MCF 10A (cell line): Measurements from ENCODE around the gene PRKAB2. TPM values are rescaled to one million over a fixed set of nuclear protein-coding genes. Genes with fewer than 3 reads are reported as not detected.
"Not testable (repeated sequence)": the region's sequence is repeated elsewhere in the genome, so short reads cannot be mapped to it uniquely, and the experiment has no call there.

Experiments
- BruUV-seq: library from RNA; stranded (reverse); fragments of 400-500 nt; replicated peaks from 2 replicates; lab custom pipeline; 2021; lab: Mats Ljungman, UMichigan
- CTCF ChIA-PET: fragments of 300-600 bp; sonication (Branson Sonifier 250); formaldehyde crosslinking; extraction: SDS; loops from one replicate; lab custom pipeline; 2021; ENCODE audit warnings: antibody characterized with exemption, inconsistent platforms; lab: Yijun Ruan, JAX
- POLR2A ChIA-PET: fragments of 300-600, 350-650 bp; sonication (Branson Sonifier 250); formaldehyde crosslinking; extraction: SDS; loops from one replicate; lab custom pipeline; 2020; ENCODE audit warnings: antibody characterized with exemption, inconsistent platforms; lab: Yijun Ruan, JAX
- DNase-seq: peaks from one replicate; pipeline ENCODE4 v3.0.0-alpha.2; 2018; ENCODE audit not compliant: unreplicated experiment
- H3K27ac Mint-ChIP-seq: one replicate; pipeline ENCODE4 v1.8.0; 2022; ENCODE audit warnings: mild to moderate bottlenecking, low read depth, mixed read lengths; ENCODE audit not compliant: unreplicated experiment
- H3K27me3 Mint-ChIP-seq: one replicate; pipeline ENCODE4 v1.8.0; 2022; ENCODE audit warnings: mixed read lengths; ENCODE audit not compliant: insufficient read depth, unreplicated experiment
- H3K36me3 Mint-ChIP-seq: one replicate; pipeline ENCODE4 v1.8.0; 2022; ENCODE audit warnings: mild to moderate bottlenecking, moderate library complexity, mixed read lengths; ENCODE audit not compliant: insufficient read depth, unreplicated experiment
- H3K4me1 Mint-ChIP-seq: one replicate; pipeline ENCODE4 v1.8.0; 2022; ENCODE audit warnings: mixed read lengths; ENCODE audit not compliant: insufficient read depth, unreplicated experiment
- H3K4me3 Mint-ChIP-seq: one replicate; pipeline ENCODE4 v1.8.0; 2022; ENCODE audit warnings: mild to moderate bottlenecking, moderate library complexity, mixed read lengths; ENCODE audit not compliant: unreplicated experiment
- H3K9me3 Mint-ChIP-seq: one replicate; pipeline ENCODE4 v1.8.0; 2022; ENCODE audit warnings: mixed read lengths; ENCODE audit not compliant: unreplicated experiment
- CTCF ChIP-seq: fragments of 200-600 bp; IDR thresholded peaks from one replicate; pipeline ENCODE4 v1.8.0; 2022; ENCODE audit warnings: antibody characterized with exemption, mild to moderate bottlenecking; ENCODE audit not compliant: unreplicated experiment
- intact Hi-C: fragments of 100-400 bp; cut with micrococcal nuclease; formaldehyde crosslinking; loops from 2 replicates; pipeline ENCODE4 v1.14.1; 2022
- total RNA-seq: library from RNA; stranded (reverse); gene quantifications from 2 replicates; pipeline ENCODE4 v1.2.3, GENCODE V29; 2022

The PRKAB2 gene
- total RNA-seq, 1 experiment from 2014 or later, result 35.1 TPM

- Mint-ChIP-seq H3K4me1 (peaks cover 34% of the 10 kb centered on the region), H3K36me3 (peaks cover 91% of the 10 kb centered on the region), H3K27me3 (no peaks in the 10 kb centered on the region), H3K9me3 (no peaks in the 10 kb centered on the region), H3K27ac (no peak overlapping the region), H3K4me3 (no peak overlapping the region)
- DNase-seq, result no peak
- intact Hi-C loops, result no loop called here
- ChIA-PET POLR2A (interaction anchor here (1.4 to 3.4 kb wide), 3 partner anchors 8 to 13 kb away, joined by 5 to 26 read pairs (median 16); partner anchors contain the start of gene PRKAB2), CTCF (interaction anchor here (0.6 to 2.8 kb wide), 6 partner anchors 8 to 81 kb away, joined by 3 to 11 read pairs (median 8); partner anchors contain the start of gene CHD1L)
- no TSS peak for BruUV-seq
- no peak for TF ChIP-seq CTCF
Observed at GRCh38 chr1:147163019-147163418, 9.3 kb downstream of the PRKAB2 start.

DNA sequence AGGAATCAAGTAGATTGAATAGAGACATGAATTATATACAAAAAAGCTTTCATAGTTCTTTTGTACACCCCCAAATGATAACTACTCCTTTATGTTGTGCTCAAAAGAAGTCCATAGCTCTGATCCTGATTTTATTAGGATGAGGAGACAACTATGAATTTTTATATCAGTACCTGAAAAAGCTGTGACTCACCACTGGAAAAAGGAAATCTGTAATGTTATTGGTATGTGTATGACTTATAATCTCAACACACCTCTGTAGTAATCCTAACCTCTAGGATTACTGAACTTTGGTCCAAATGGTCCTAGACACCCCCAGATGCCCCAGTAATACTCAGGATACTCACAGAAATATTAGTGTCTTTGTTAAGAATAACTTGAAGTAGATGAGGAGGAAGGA, 10.2 kb downstream of the PRKAB2 start:
- DNase-seq, result peak; percentile 23
- POLR2A ChIA-PET, result interaction anchor here (1.1 to 3.4 kb wide), 6 partner anchors 9 to 81 kb away, joined by 3 to 26 read pairs (median 6); partner anchors contain the start of gene PRKAB2
- BruUV-seq, result no TSS peak
- Mint-ChIP-seq H3K4me1 (peaks cover 25% of the 10 kb centered on the region), H3K4me3 (no peak overlapping the region), H3K36me3 (peaks cover 97% of the 10 kb centered on the region), H3K9me3 (no peaks in the 10 kb centered on the region), H3K27ac (peak overlapping the region; percentile 83), H3K27me3 (no peaks in the 10 kb centered on the region)
- intact Hi-C loops, result no loop called here
- CTCF ChIA-PET, result interaction anchor here (0.7 to 2.8 kb wide), 6 partner anchors 9 to 81 kb away, joined by 3 to 11 read pairs (median 8); partner anchors contain the start of gene CHD1L
- no peak for TF ChIP-seq CTCF

GRCh38 chr1:147157116-147157515, 15.2 kb downstream of the PRKAB2 start:
- intact Hi-C loops, H3K4me1 Mint-ChIP-seq, H3K27me3 Mint-ChIP-seq, H3K27ac Mint-ChIP-seq, CTCF ChIA-PET, BruUV-seq, H3K9me3 Mint-ChIP-seq, H3K4me3 Mint-ChIP-seq: not testable (repeated sequence)
- peaks cover 96% of the 10 kb centered on the region for H3K36me3 Mint-ChIP-seq
- DNase-seq, result peak; percentile 7
- POLR2A ChIA-PET, result interaction anchor here (0.9 to 3.2 kb wide), 2 partner anchors 10 to 14 kb away, joined by 5 to 9 read pairs; no protein-coding TSS in a partner anchor

GRCh38 chr1:147156642-147157041, 15.6 kb downstream of the PRKAB2 start:
- ChIA-PET CTCF (no interaction called here), POLR2A (interaction anchor here (0.9 to 3.2 kb wide), 2 partner anchors 10 to 13 kb away, joined by 5 to 9 read pairs; no protein-coding TSS in a partner anchor)
- Mint-ChIP-seq H3K36me3 (peaks cover 91% of the 10 kb centered on the region), H3K27me3 (no peaks in the 10 kb centered on the region), H3K27ac (no peak overlapping the region), H3K4me3 (no peak overlapping the region), H3K4me1 (peaks cover 4% of the 10 kb centered on the region), H3K9me3 (no peaks in the 10 kb centered on the region)
- no TSS peak for BruUV-seq
- no peak for DNase-seq
- no peak for TF ChIP-seq CTCF
- intact Hi-C loops, result no loop called here
